Endodermal cell (in vitro differentiated cells): ENCODE results near the gene HADHB. TPM values are rescaled to one million over a fixed set of nuclear protein-coding genes. Genes with fewer than 3 reads are reported as not detected.

Source experiments
- DNase-seq: peaks from one replicate; pipeline ENCODE4 v3.0.0-alpha.2; 2017
- H3K27ac ChIP-seq: 2 replicates; pipeline ENCODE4 v1.5.1; 2013; ENCODE audit warnings: mild to moderate bottlenecking, low read depth, low read length, moderate library complexity
- H3K27me3 ChIP-seq: 2 replicates; pipeline ENCODE4 v1.6.1; 2013; ENCODE audit warnings: mild to moderate bottlenecking, low read length, moderate library complexity; ENCODE audit not compliant: insufficient read depth, control insufficient read depth, poor library complexity, severe bottlenecking
- H3K36me3 ChIP-seq: 2 replicates; pipeline ENCODE4 v1.7.0; 2013; ENCODE audit warnings: mild to moderate bottlenecking, low read length, moderate library complexity; ENCODE audit not compliant: control insufficient read depth, insufficient read depth
- H3K4me1 ChIP-seq: one replicate; pipeline ENCODE4 v1.7.0; 2013; ENCODE audit warnings: low read length; ENCODE audit not compliant: control insufficient read depth, insufficient read depth
- H3K4me3 ChIP-seq: 2 replicates; pipeline ENCODE4 v1.5.1; 2013; ENCODE audit warnings: mild to moderate bottlenecking, low read length, moderate library complexity
- H3K9ac ChIP-seq: 2 replicates; pipeline ENCODE4 v1.6.1; 2013; ENCODE audit warnings: mild to moderate bottlenecking, low read length, moderate library complexity; ENCODE audit not compliant: poor library complexity, severe bottlenecking; ENCODE audit errors: extremely low read depth
- H3K9me3 ChIP-seq: 2 replicates; pipeline ENCODE4 v1.6.1; 2013; ENCODE audit warnings: mild to moderate bottlenecking, low read length, moderate library complexity; ENCODE audit not compliant: control insufficient read depth
- H3K27ac Mint-ChIP-seq: 2 replicates; pipeline ENCODE4 v1.8.0; 2020; ENCODE audit warnings: mixed read lengths
- H3K27me3 Mint-ChIP-seq: 2 replicates; pipeline ENCODE4 v1.8.0; 2021; ENCODE audit warnings: mild to moderate bottlenecking, mixed read lengths; ENCODE audit not compliant: insufficient read depth
- H3K36me3 Mint-ChIP-seq: 2 replicates; pipeline ENCODE4 v1.8.0; 2020; ENCODE audit warnings: low read depth, mixed read lengths
- H3K4me1 Mint-ChIP-seq: 2 replicates; pipeline ENCODE4 v1.8.0; 2020; ENCODE audit warnings: mixed read lengths
- H3K4me3 Mint-ChIP-seq: 2 replicates; pipeline ENCODE4 v1.8.0; 2020; ENCODE audit warnings: mild to moderate bottlenecking, moderate library complexity, mixed read lengths
- H3K9me3 Mint-ChIP-seq: 2 replicates; pipeline ENCODE4 v1.8.0; 2020; ENCODE audit warnings: mild to moderate bottlenecking, mixed read lengths
- CTCF ChIP-seq: fragments of 200-600 bp; sonication (generic); conservative IDR thresholded peaks from 2 replicates; pipeline ENCODE4 v1.5.0; 2021; ENCODE audit warnings: antibody characterized with exemption, mild to moderate bottlenecking
- WGBS, 2 experiments: methylation state at CpG; one replicate each; pipeline versions ENCODE4 v1.1.5 to v1.1.7; 2013; ENCODE audit warnings: missing lambda C conversion rate in 2 of 2, mixed read lengths in 1 of 2; ENCODE audit not compliant: insufficient coverage in 1 of 2, insufficient read length in 1 of 2; 5-methylcytosine and 5-hydroxymethylcytosine counted together
- total RNA-seq, 2 donors: library from RNA; stranded (reverse); fragmentation: NEBNext Ultra II Directional in 1 of 2; extraction: Animal tissue kit (Norgen Biotek cat#: 25700) in 1 of 2; gene quantifications; 2 replicates in 1 of 2; 3 replicates in 1 of 2; pipeline ENCODE4 v1.2.1, GENCODE V29; 2021

The HADHB gene
- total RNA-seq, 2 donors from 2014 or later = 37.8 to 41.0 TPM

GRCh38 chr2:26290001-26290400 lies 45.3 kb downstream of the HADHB start:
- no peaks in the 10 kb centered on the region for H3K4me1 Mint-ChIP-seq
- no peak overlapping the region for H3K4me3 ChIP-seq
- WGBS, 2 experiments = no CpG with 5 or more reads among the region's 1 CpG
- H3K9me3 ChIP-seq = no peaks in the 10 kb centered on the region
- no peak overlapping the region for H3K9ac ChIP-seq
- H3K27me3 ChIP-seq = no peaks in the 10 kb centered on the region
- TF ChIP-seq CTCF = no peak
- H3K27ac Mint-ChIP-seq = no peak overlapping the region
- peaks cover 2% of the 10 kb centered on the region for H3K9me3 Mint-ChIP-seq
- H3K36me3 Mint-ChIP-seq = peaks cover 23% of the 10 kb centered on the region
- peaks cover 17% of the 10 kb centered on the region for H3K36me3 ChIP-seq
- no peak overlapping the region for H3K27ac ChIP-seq
- no peak for DNase-seq
- H3K27me3 Mint-ChIP-seq = no peaks in the 10 kb centered on the region
- H3K4me1 ChIP-seq = no peaks in the 10 kb centered on the region
- H3K4me3 Mint-ChIP-seq = no peak overlapping the region

GRCh38 chr2:26292646-26293045 lies 47.9 kb downstream of the HADHB start:
- H3K27me3 ChIP-seq = peaks cover 13% of the 10 kb centered on the region
- no peaks in the 10 kb centered on the region for H3K9me3 ChIP-seq
- WGBS, 2 experiments = 83 to 86% methylated on average over 4 to 6 of the region's 6 CpGs
- no peak overlapping the region for H3K4me3 ChIP-seq
- Mint-ChIP-seq H3K27ac (no peak overlapping the region), H3K4me3 (no peak overlapping the region), H3K27me3 (no peaks in the 10 kb centered on the region), H3K9me3 (peaks cover 5% of the 10 kb centered on the region), H3K36me3 (peaks cover 6% of the 10 kb centered on the region), H3K4me1 (peaks cover 4% of the 10 kb centered on the region)
- H3K4me1 ChIP-seq = no peaks in the 10 kb centered on the region
- no peak for TF ChIP-seq CTCF
- H3K36me3 ChIP-seq = peaks cover 7% of the 10 kb centered on the region
- H3K9ac ChIP-seq = no peak overlapping the region
- DNase-seq = no peak
- H3K27ac ChIP-seq = no peak overlapping the region

- no peak overlapping the region for H3K27ac Mint-ChIP-seq
- peaks cover 4% of the 10 kb centered on the region for H3K4me1 Mint-ChIP-seq
- H3K4me3 Mint-ChIP-seq = no peak overlapping the region
- no peak for DNase-seq
- H3K9ac ChIP-seq = no peak overlapping the region
- H3K9me3 Mint-ChIP-seq = peaks cover 5% of the 10 kb centered on the region
- no peak overlapping the region for H3K4me3 ChIP-seq
- H3K4me1 ChIP-seq = no peaks in the 10 kb centered on the region
- no peak for TF ChIP-seq CTCF
- 73% methylated on average over 1 of the region's 1 CpG; no CpG with 5 or more reads in 1 of the 2 experiments for WGBS, 2 experiments
- H3K36me3 Mint-ChIP-seq = no peaks in the 10 kb centered on the region
- H3K27ac ChIP-seq = no peak overlapping the region
- no peaks in the 10 kb centered on the region for H3K9me3 ChIP-seq
- H3K27me3 Mint-ChIP-seq = no peaks in the 10 kb centered on the region
- no peaks in the 10 kb centered on the region for H3K36me3 ChIP-seq
- peaks cover 42% of the 10 kb centered on the region for H3K27me3 ChIP-seq
These were observed 50.8 kb downstream of the HADHB start for GRCh38 chr2:26295511-26295910.
